HG02973 (cell line): ENCODE measurements around the gene ABCA8.
"Not testable (repeated sequence)": the region's sequence is repeated elsewhere in the genome, so short reads cannot be mapped to it uniquely, and the experiment has no call there.

ENCODE experiments used
- ATAC-seq: cut with Tn5 transposase; IDR thresholded peaks from one replicate; pipeline ENCODE4 v1.9.1; 2021; ENCODE audit warnings: moderate library complexity; ENCODE audit not compliant: unreplicated experiment

ABCA8 gene

GRCh38 chr17:68831170-68831569, 124.0 kb downstream of the ABCA8 start:
- no peak for ATAC-seq

- no peak for ATAC-seq
Measured at GRCh38 chr17:68830313-68830712, 124.9 kb downstream of the ABCA8 start.

GRCh38 chr17:68829211-68829610, 126.0 kb downstream of the ABCA8 start:
- no peak for ATAC-seq

- ATAC-seq = no peak
Measured at GRCh38 chr17:68824707-68825106, 130.5 kb downstream of the ABCA8 start.

- ATAC-seq = not testable (repeated sequence)
Measured at GRCh38 chr17:68824185-68824584, 131.0 kb downstream of the ABCA8 start.

GRCh38 chr17:68822719-68823289, 132.4 kb downstream of the ABCA8 start:
- no peak for ATAC-seq

- no peak for ATAC-seq
Measured at GRCh38 chr17:68821860-68822696, 133.1 kb downstream of the ABCA8 start.

- no peak for ATAC-seq
Measured at GRCh38 chr17:68820825-68821481, 134.2 kb downstream of the ABCA8 start.

GRCh38 chr17:68820476-68820824, 134.7 kb downstream of the ABCA8 start:
- ATAC-seq = no peak

- ATAC-seq = no peak
Measured at GRCh38 chr17:68819465-68819864, 135.7 kb downstream of the ABCA8 start.
